ENCODE measurements around the gene UBE2J2. TPM values are rescaled to one million over a fixed set of nuclear protein-coding genes. Genes with fewer than 3 reads are reported as not detected.

Gene UBE2J2
- total and polyA plus RNA-seq, 2 of the 4 experiments (the other 2 are of a cell fraction) = 20.6 to 67.5 TPM

GRCh38 chr1:1322952-1323351 is 49.3 kb upstream of the UBE2J2 start:
- H3K4ac ChIP-seq (ENCODE audit: low read depth, low read length) = no peak overlapping the region
- no peak overlapping the region for H4K91ac ChIP-seq (ENCODE audit: insufficient read depth, low read depth, low read length)
- no peak overlapping the region for H4K8ac ChIP-seq (ENCODE audit: low read depth in 2 of 2, low read length in 2 of 2)
- no peaks in the 10 kb centered on the region for H3K9me3 ChIP-seq (ENCODE audit: control insufficient read depth, insufficient read depth, low read length)
- H2BK15ac ChIP-seq (ENCODE audit: low read depth, low read length) = no peak overlapping the region
- no peak overlapping the region for H2BK5ac ChIP-seq (ENCODE audit: low read depth, low read length, poor library complexity, severe bottlenecking)
- no peak overlapping the region for H2BK120ac ChIP-seq (ENCODE audit: low read depth, low read length)
- H3K4me3 ChIP-seq (ENCODE audit: insufficient read depth, low read depth, low read length) = no peak overlapping the region
- H3K14ac ChIP-seq (replicated peaks; ENCODE audit: low read depth, low read length) = no peak overlapping the region
- peaks cover 13% of the 10 kb centered on the region; the same call in 1 of the 2 replicates for H3K4me1 ChIP-seq (ENCODE audit: control insufficient read depth, insufficient read depth, low read length)
- CTCF ChIA-PET = no interaction called here
- no peak overlapping the region for H3K27ac ChIP-seq (ENCODE audit: insufficient read depth, low read length)
- no peak overlapping the region for H2AK5ac ChIP-seq (ENCODE audit: low read depth, low read length)
- intact Hi-C loops (cut with micrococcal nuclease) (no loop called here), in situ Hi-C loops (cut with MboI; ENCODE audit: low sequenced_read_pairs) (no loop called here), dilution Hi-C loops (cut with HindIII; ENCODE audit: low sequenced_read_pairs, unreplicated experiment) (no loop called here)
- POLR2A ChIA-PET (ENCODE audit: unreplicated experiment) = no interaction called here
- H3K9me1 ChIP-seq (ENCODE audit: insufficient read depth, low read length) = peaks cover 4% of the 10 kb centered on the region
- H4K20me1 ChIP-seq (ENCODE audit: insufficient read depth, low read length) = peaks cover 65% of the 10 kb centered on the region
- BruUV-seq (replicated peaks) = no TSS peak
- H4K5ac ChIP-seq (ENCODE audit: low read depth, low read length) = no peak overlapping the region
- no peaks in the 10 kb centered on the region for H3K27me3 ChIP-seq (ENCODE audit: control insufficient read depth, insufficient read depth, low read length)
- H3K4me2 ChIP-seq (ENCODE audit: low read depth, low read length) = no peak overlapping the region; the same call in 1 of the 2 replicates
- H2AFZ ChIP-seq (replicated peaks; ENCODE audit: low read length, poor library complexity) = no peak overlapping the region
- no peak overlapping the region for H3K18ac ChIP-seq (ENCODE audit: low read depth, low read length)
- TF ChIP-seq SMC3 (IDR thresholded peaks at IDR 0.05; ENCODE audit: low read depth, low read length) (no peak), RFX5 (IDR thresholded peaks at IDR 0.05; ENCODE audit: low read depth, low read length) (no peak), USF2 (IDR thresholded peaks at IDR 0.05; ENCODE audit: low read depth, low read length) (no peak), CTCF (conservative IDR thresholded peaks at IDR 0.05; ENCODE audit: low read depth, low read length) (no peak), ELK1 (IDR thresholded peaks at IDR 0.05; ENCODE audit: borderline replicate concordance, low read depth, low read length) (no peak), RCOR1 (IDR thresholded peaks at IDR 0.05; ENCODE audit: insufficient replicate concordance, low read length) (no peak), CEBPB (IDR thresholded peaks at IDR 0.05; ENCODE audit: low read depth, low read length) (no peak), BHLHE40 (IDR thresholded peaks at IDR 0.05; ENCODE audit: low read depth, low read length) (no peak), NFE2L2 (IDR thresholded peaks at IDR 0.05; ENCODE audit: low read depth, low read length) (no peak), POLR2A (IDR thresholded peaks at IDR 0.05; ENCODE audit: low read depth, low read length) (no peak), MAZ (IDR thresholded peaks at IDR 0.05; ENCODE audit: borderline replicate concordance, low read depth, low read length) (no peak), MXI1 (IDR thresholded peaks at IDR 0.05; ENCODE audit: borderline replicate concordance, low read depth, low read length) (no peak), MAFK (IDR thresholded peaks at IDR 0.05; ENCODE audit: low read depth, low read length) (no peak), CHD1 (IDR thresholded peaks at IDR 0.05; ENCODE audit: low read depth, low read length) (no peak)
- no peak overlapping the region for H3K9ac ChIP-seq (ENCODE audit: low read depth, low read length)
- no peak overlapping the region for H3K56ac ChIP-seq (ENCODE audit: extremely low read depth, insufficient read depth, low read length)
- WGBS, 2 experiments (ENCODE audit: extremely low coverage in 2 of 2, insufficient read length in 1 of 2) = 95% methylated on average over 7 of the region's 10 CpGs; no CpG with 5 or more reads in 1 of the 2 experiments
- peaks cover 22% of the 10 kb centered on the region for H3K36me3 ChIP-seq (ENCODE audit: control insufficient read depth, insufficient read depth, low read length)
- peaks cover 0 to 65% of the 10 kb centered on the region in 2 experiments for H3K79me1 ChIP-seq (ENCODE audit: low read depth in 1 of 2, low read length in 2 of 2)
- H2BK20ac ChIP-seq (ENCODE audit: low read depth, low read length) = no peak overlapping the region
- peak overlapping the region; percentile 33 for H2AK9ac ChIP-seq (replicated peaks; ENCODE audit: low read depth, low read length, poor library complexity)
- no peak overlapping the region for H3K23ac ChIP-seq (ENCODE audit: low read depth, low read length)
- ATAC-seq (ENCODE audit: low read depth) = no peak
- DNase-seq = no peak

Data from IMR-90 (cell line).